Esophagus squamous epithelium (tissue), 5 donors: ENCODE results near the gene PEAK1. TPM values are rescaled to one million over a fixed set of nuclear protein-coding genes. Genes with fewer than 3 reads are reported as not detected.
A peak's percentile ranks its signal among the peaks of the same experiment; 100 is the strongest.
"Not testable (repeated sequence)": the region's sequence is repeated elsewhere in the genome, so short reads cannot be mapped to it uniquely, and the experiment has no call there.

Experiments
- DNase-seq: peaks from one replicate; lab custom pipeline; 2025; lab: John Stamatoyannopoulos, UW
- H3K27ac ChIP-seq, 4 donors: fragments of 200-600 bp; sonication (generic); one replicate each; pipeline ENCODE4 v1.5.1; 2016 to 2019; ENCODE audit warnings: mild to moderate bottlenecking in 1 of 4
- H3K27me3 ChIP-seq, 4 donors: fragments of 200-600 bp; sonication (generic); 1 replicate in 3 of 4; 2 replicates in 1 of 4; pipeline versions ENCODE4 v1.5.1 to v1.6.0; 2017 to 2021; ENCODE audit warnings: antibody characterized with exemption in 1 of 4
- H3K36me3 ChIP-seq, 3 donors: fragments of 200-600 bp; sonication (generic); one replicate each; pipeline ENCODE4 v1.5.1; 2016 to 2019
- H3K4me1 ChIP-seq, 3 donors: fragments of 200-600 bp; sonication (generic); one replicate each; pipeline ENCODE4 v1.5.1; 2017 to 2019
- H3K4me3 ChIP-seq, 4 donors: fragments of 200-600 bp; sonication (generic); 1 replicate in 3 of 4; 2 replicates in 1 of 4; pipeline ENCODE4 v1.5.1; 2016 to 2019; ENCODE audit warnings: mild to moderate bottlenecking in 2 of 4, moderate library complexity in 1 of 4
- H3K9me3 ChIP-seq, 3 donors: fragments of 200-600 bp; sonication (generic); one replicate each; pipeline ENCODE4 v1.5.1; 2016 to 2019
- CTCF ChIP-seq, 6 experiments: fragments of 450-650 bp in 4 of 6; fragments of 200-600 bp in 2 of 6; sonication (generic) in 2 of 6; IDR thresholded peaks; one replicate each; pipeline ENCODE4 v1.5.1; 2016 to 2019; ENCODE audit warnings: antibody characterized with exemption in 6 of 6, mild to moderate bottlenecking in 4 of 6, moderate library complexity in 4 of 6
- POLR2A ChIP-seq, 4 donors: fragments of 450-650 bp; IDR thresholded peaks; one replicate each; pipeline ENCODE4 v1.6.1; 2017; ENCODE audit warnings: antibody characterized with exemption in 4 of 4, mild to moderate bottlenecking in 4 of 4, moderate library complexity in 3 of 4
- WGBS, 2 donors: methylation state at CpG; one replicate each; pipeline ENCODE4 v1.1.5; 2018; 5-methylcytosine and 5-hydroxymethylcytosine counted together
- intact Hi-C: fragments of 100-400 bp; cut with DNase I; formaldehyde crosslinking; loops from one replicate; pipeline ENCODE4 v1.15.0; 2022
- total RNA-seq, 4 donors: library from RNA; depleted of rRNA; stranded (reverse); fragments of >200 nt; gene quantifications; one replicate each; pipeline ENCODE4 v1.1.0, GENCODE V29; 2016
- donor health status: DM: yes; HTN: yes; CAD: no.

Gene PEAK1
- total RNA-seq, 4 donors from 2014 or later, result 8.6 to 47.3 (median 14.0) TPM

DNA sequence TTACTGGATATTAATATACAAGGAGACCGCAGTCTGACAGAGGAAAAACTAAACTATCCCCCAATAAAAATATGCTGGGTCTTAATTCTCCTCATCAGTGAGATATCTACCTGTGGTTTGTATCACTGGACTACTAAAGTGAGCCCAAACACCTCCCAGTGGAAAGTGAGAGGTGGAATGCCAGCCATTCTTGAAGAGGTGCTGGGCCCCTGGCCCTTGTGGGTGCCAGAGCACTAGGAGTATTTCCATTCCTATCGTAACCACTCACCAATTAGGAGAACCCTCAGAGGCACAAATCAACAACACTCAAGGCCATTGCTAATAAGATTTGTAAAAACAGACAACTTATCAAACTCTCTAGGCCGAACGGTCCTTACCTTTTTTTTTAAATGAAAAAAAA is 227.5 kb downstream of the PEAK1 start:
- no peaks in the 10 kb centered on the region for H3K36me3 ChIP-seq
- H3K4me3 ChIP-seq, result no peak overlapping the region
- H3K9me3 ChIP-seq, result no peaks in the 10 kb centered on the region
- peaks cover 0 to 12% (median 1%) of the 10 kb centered on the region in 3 donors for H3K4me1 ChIP-seq
- DNase-seq, result no peak
- no peak overlapping the region for H3K27ac ChIP-seq
- intact Hi-C loops, result no loop called here
- 93 to 95% methylated on average over 4 of the region's 4 CpGs for WGBS, 2 donors
- H3K27me3 ChIP-seq, result no peaks in the 10 kb centered on the region
- TF ChIP-seq POLR2A (IDR thresholded peaks at IDR 0.05), result no peak
- TF ChIP-seq CTCF (IDR thresholded peaks at IDR 0.05), result no peak

GRCh38 chr15:77191230-77191834 is 228.6 kb downstream of the PEAK1 start:
- Histone ChIP-seq H3K9me3 (no peaks in the 10 kb centered on the region), H3K4me3 (no peak overlapping the region), H3K36me3 (no peaks in the 10 kb centered on the region), H3K27ac (no peak overlapping the region), H3K27me3 (no peaks in the 10 kb centered on the region), H3K4me1 (peaks cover 0 to 23% (median 10%) of the 10 kb centered on the region in 3 donors)
- WGBS, 2 donors, result 82 to 84% methylated on average over 2 of the region's 2 CpGs
- DNase-seq, result no peak
- intact Hi-C loops, result no loop called here
- TF ChIP-seq POLR2A (IDR thresholded peaks at IDR 0.05) (no peak), CTCF (IDR thresholded peaks at IDR 0.05) (no peak)

DNA sequence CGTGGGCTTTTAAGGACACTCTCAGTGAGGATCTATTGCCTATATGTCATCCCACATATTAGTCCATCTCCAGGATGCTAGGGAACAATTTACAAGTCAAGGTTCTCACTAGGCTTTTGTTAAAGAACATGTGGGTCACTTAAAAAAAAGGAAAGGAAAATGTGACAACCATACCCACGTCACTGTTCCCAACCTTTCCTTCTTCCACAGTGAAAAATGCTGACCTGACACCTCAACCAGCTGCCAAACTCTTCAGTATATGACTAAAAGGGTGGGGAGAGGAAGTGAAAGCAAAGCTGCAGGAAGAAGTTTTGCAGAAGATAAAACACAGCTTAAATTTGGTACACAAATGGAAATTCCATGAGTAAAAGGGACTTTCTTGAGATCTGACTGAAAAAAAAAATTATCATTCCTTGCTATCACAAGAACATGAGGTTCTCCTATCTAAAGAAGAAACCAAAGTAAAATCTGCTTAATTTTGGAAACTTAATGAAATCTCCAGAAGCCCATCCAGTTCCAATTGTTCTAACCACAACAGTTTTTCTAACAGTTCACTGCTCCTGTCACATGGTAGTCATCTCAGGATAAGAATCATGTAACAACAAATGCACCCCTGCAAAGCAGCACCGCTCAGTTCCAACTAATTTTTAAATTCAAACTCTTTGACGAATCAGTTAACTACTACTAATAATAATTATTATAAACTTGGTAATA is 232.0 kb downstream of the PEAK1 start:
- TF ChIP-seq POLR2A (IDR thresholded peaks at IDR 0.05) (no peak), CTCF (IDR thresholded peaks at IDR 0.05) (no peak)
- Histone ChIP-seq H3K4me3 (no peak overlapping the region), H3K4me1 (peaks cover 0 to 35% (median 10%) of the 10 kb centered on the region in 3 donors), H3K27ac (peak overlapping the region; percentile 16 to 76 (median 72)), H3K36me3 (no peaks in the 10 kb centered on the region), H3K9me3 (no peaks in the 10 kb centered on the region), H3K27me3 (no peaks in the 10 kb centered on the region)
- intact Hi-C loops, result loop anchor here (10.0 kb wide), 2 partner anchors 307 to 357 kb away; no protein-coding TSS in a partner anchor
- WGBS, 2 donors, result 41 to 43% methylated on average over 4 of the region's 4 CpGs
- DNase-seq, result no peak

DNA sequence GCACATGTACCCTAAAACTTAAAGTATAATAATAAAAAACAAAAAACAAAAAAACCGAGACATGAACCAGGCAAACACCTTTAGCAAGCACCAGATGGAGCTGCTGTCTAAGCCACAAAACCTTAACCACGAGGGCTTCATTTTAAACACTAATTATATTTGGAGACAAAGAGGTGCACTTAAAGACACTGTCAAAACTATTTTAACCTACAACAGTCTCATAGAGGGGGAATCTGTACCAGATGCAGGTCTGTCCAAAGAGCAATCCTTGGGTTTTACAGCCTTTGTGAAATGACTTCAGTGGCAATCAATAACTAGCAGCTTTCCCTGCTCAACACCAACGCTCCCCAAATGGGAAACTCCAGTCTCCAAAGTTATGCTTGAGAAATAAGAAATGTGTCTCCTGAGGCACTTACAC is 233.3 kb downstream of the PEAK1 start:
- TF ChIP-seq CTCF (IDR thresholded peaks at IDR 0.05) (peak in 5 of 6 experiments; percentile 32 to 55 (median 39)), POLR2A (IDR thresholded peaks at IDR 0.05) (no peak)
- H3K4me3 ChIP-seq, result no peak overlapping the region
- H3K36me3 ChIP-seq, result peaks cover 0 to 3% (median 0%) of the 10 kb centered on the region in 3 donors
- DNase-seq, result no peak
- 42 to 48% methylated on average over 3 of the region's 3 CpGs for WGBS, 2 donors
- no peaks in the 10 kb centered on the region for H3K9me3 ChIP-seq
- H3K4me1 ChIP-seq, result peaks cover 0 to 35% (median 10%) of the 10 kb centered on the region in 3 donors
- H3K27ac ChIP-seq, result peak overlapping the region in 3 of 4 donors; percentile 70 to 76 (median 74)
- intact Hi-C loops, result loop anchor here (10.0 kb wide), 2 partner anchors 308 to 358 kb away; no protein-coding TSS in a partner anchor
- H3K27me3 ChIP-seq, result no peaks in the 10 kb centered on the region

DNA sequence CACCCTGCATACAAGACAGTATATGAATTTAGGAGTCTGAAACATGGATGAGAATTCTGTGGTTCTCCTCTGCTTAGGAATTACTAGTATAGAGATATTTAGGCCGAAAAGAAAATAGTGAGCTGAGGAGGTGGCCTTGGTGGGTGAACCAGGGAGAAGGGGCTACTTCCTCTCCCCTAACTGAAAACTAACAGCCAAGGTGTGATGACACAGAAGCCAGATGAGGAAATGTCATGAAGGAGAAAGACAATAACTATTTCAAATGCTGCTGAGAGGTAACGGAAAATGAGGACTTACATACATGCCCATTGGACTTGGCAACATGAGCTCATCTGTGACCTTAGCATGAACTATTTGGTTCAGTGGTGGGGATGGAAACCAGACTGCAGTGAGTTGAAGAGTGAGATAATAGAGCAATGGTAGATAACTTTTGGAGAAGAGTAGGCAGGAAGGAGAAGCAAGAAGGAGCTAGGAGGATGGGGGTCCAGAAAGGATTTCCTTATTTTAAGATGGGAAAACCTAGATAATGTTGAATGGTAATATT is 234.6 kb downstream of the PEAK1 start:
- Histone ChIP-seq H3K9me3 (no peaks in the 10 kb centered on the region), H3K27me3 (no peaks in the 10 kb centered on the region), H3K4me3 (no peak overlapping the region), H3K4me1 (peaks cover 0 to 35% (median 10%) of the 10 kb centered on the region in 3 donors), H3K27ac (no peak overlapping the region), H3K36me3 (peaks cover 0 to 8% (median 0%) of the 10 kb centered on the region in 3 donors)
- 78 to 90% methylated on average over 2 of the region's 2 CpGs for WGBS, 2 donors
- intact Hi-C loops, result loop anchor here (10.0 kb wide), 2 partner anchors 309 to 359 kb away; no protein-coding TSS in a partner anchor
- TF ChIP-seq POLR2A (IDR thresholded peaks at IDR 0.05) (no peak), CTCF (IDR thresholded peaks at IDR 0.05) (no peak)
- DNase-seq, result no peak

DNA sequence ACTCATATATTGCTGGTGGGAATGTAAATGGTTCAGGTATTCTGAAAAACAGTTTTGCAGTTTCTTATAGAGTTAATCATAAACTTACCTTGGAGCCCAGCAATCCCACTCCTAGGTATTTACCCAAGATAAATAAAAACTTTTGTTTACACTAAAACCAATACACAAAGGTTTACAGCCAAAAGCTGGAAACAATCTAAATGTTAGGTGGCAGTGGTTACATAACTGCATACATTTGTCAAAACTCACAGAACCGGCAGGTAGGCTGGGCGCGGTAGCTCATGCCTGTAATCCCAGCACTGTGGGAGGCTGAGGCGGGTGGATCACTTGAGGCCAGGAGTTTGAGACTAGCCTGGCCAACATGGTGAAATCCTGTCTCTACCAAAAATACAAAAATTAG is 235.6 kb downstream of the PEAK1 start:
- intact Hi-C loops, result loop anchor here (10.0 kb wide), 2 partner anchors 310 to 360 kb away; no protein-coding TSS in a partner anchor
- peaks cover 0 to 35% (median 10%) of the 10 kb centered on the region in 3 donors for H3K4me1 ChIP-seq
- H3K9me3 ChIP-seq, H3K27me3 ChIP-seq, H3K36me3 ChIP-seq, H3K4me3 ChIP-seq, DNase-seq, H3K27ac ChIP-seq: not testable (repeated sequence)
- WGBS, 2 donors, result 63 to 82% methylated on average over 4 of the region's 4 CpGs
